GM19395 (cell line): ENCODE results near the gene NDUFA5.
A peak's percentile ranks its signal among the peaks of the same experiment; 100 is the strongest.
"Not testable (repeated sequence)": the region's sequence is repeated elsewhere in the genome, so short reads cannot be mapped to it uniquely, and the experiment has no call there.

Experiments used
- ATAC-seq: cut with Tn5 transposase; IDR thresholded peaks from one replicate; pipeline ENCODE4 v1.9.1; 2021; ENCODE audit warnings: mild to moderate bottlenecking, moderate library complexity; ENCODE audit not compliant: unreplicated experiment

The NDUFA5 gene

GRCh38 chr7:123558289-123558874 is 764 bp upstream of the NDUFA5 start:
- ATAC-seq: no peak

DNA sequence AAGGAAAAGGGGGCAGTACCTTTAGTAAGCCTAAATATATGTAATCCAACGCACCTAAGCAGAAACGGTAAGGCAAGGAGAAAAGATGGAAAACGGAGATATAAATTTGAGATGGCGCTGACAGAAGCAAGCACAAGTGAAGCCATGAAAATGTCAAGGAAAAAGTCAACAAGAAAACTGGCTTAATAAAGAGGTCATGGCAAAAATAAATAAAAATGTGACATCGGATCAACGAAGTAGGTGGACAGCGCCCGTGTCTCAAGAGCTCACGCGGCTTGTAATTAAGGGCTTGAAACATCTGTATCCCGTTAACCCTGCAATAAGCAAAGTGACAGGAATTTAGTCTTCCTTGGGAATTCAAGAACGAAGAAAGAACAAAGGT is 611 bp downstream of the NDUFA5 start:
- ATAC-seq: no peak

GRCh38 chr7:123555484-123555883 is 2.1 kb downstream of the NDUFA5 start:
- ATAC-seq: no peak

GRCh38 chr7:123553159-123553558 is 4.5 kb downstream of the NDUFA5 start:
- ATAC-seq: no peak

- no peak for ATAC-seq
Observed at GRCh38 chr7:123552641-123553040, 5.0 kb downstream of the NDUFA5 start.

GRCh38 chr7:123552134-123552533 is 5.5 kb downstream of the NDUFA5 start:
- not testable (repeated sequence) for ATAC-seq

- no peak for ATAC-seq
Observed at GRCh38 chr7:123548406-123548805, 9.2 kb downstream of the NDUFA5 start.

DNA sequence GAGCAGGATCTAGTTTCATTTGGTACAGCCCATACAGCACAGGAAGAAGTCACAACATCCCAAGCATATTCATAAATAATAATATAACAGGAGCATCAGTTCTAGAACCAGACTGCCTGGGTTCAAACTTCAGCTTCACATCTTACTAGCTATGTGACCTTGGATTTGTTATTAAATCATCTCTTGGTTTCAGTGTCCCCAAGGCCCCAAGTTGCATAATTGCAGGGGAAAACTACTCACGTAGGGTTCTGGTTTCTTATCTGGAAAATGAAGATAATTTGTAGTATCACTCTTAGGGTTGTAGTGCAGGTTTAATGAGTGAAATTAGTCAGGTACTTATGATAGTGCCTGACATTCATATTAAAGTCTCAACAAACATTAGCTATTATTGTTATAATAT is 17.7 kb downstream of the NDUFA5 start:
- ATAC-seq: no peak

- no peak for ATAC-seq
Observed at GRCh38 chr7:123538897-123539296, 18.7 kb downstream of the NDUFA5 start.

- no peak for ATAC-seq
Observed at GRCh38 chr7:123538189-123538714, 19.4 kb downstream of the NDUFA5 start.

- no peak for ATAC-seq
Observed at GRCh38 chr7:123537026-123537642, 20.5 kb downstream of the NDUFA5 start.

DNA sequence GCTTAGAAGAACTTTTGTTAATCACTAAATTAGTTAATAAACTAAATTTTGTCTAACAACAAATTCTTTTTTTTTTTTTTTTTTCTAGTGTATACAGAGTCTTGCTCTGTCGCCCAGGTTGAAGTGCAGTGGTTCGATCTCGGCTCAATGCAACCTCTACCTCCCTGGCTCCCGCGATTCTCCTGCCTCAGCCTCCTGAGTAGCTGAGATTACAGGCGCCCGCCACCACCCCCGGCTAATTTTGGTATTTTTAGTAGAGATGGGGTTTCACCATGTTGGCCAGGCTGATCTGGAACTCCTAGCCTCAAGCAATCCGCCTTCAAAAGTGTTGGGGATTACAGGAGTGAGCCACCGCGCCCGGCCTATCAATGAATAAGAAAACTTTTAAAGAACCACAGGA is 22.1 kb downstream of the NDUFA5 start:
- no peak for ATAC-seq

- peak; percentile 83 for ATAC-seq
Observed at GRCh38 chr7:123534383-123535260, 23.0 kb downstream of the NDUFA5 start, which contains the start of gene IQUB. IQUB (minus strand) TSS chr7:123534595; CDS start chr7:123512340, 22,255 bp downstream.

DNA sequence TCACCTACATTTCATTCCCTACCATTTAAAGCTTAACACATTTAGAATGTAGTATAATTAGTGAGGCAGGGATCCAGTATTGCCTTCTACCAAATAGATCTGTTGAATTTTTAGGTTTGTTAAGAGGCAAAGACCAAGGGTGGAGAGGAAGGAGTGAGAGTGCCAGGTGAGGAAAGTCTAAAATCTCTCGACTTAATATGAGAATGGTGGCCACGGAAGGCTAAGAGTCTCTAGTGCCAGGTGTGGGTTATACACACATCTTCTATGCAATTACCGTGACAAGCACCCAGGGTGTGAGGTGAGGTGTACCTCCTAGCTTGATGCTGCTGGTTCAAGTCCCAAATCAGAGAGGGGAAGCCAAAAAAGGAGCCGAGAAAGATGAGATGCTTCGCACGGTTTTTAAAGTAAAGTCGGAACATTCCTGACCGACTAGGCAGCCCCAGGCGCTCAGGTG is 23.7 kb downstream of the NDUFA5 start:
- ATAC-seq: peak; percentile 24

DNA sequence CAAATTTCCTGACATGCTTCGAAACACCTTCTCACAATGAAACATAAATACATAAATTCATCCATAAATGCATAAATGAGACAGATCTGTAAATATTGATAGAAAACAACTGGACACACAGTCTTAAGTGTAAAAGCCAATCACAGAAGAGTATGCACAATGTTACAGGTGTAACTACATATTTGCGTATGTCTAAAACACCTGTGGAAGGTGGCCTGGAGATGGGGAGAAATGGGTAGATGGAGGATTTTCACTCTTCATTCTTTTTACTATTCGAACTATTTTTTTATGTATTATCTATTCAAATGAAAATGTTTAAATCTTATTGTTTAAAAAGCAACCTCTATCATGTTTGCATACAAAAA is 24.1 kb downstream of the NDUFA5 start:
- ATAC-seq: no peak

- peak; percentile 28 for ATAC-seq
Observed at GRCh38 chr7:123532788-123533552, 24.6 kb downstream of the NDUFA5 start.

- not testable (repeated sequence) for ATAC-seq
Observed at GRCh38 chr7:123532343-123532742, 25.3 kb downstream of the NDUFA5 start.

GRCh38 chr7:123530035-123530591 is 27.5 kb downstream of the NDUFA5 start:
- ATAC-seq: not testable (repeated sequence)

DNA sequence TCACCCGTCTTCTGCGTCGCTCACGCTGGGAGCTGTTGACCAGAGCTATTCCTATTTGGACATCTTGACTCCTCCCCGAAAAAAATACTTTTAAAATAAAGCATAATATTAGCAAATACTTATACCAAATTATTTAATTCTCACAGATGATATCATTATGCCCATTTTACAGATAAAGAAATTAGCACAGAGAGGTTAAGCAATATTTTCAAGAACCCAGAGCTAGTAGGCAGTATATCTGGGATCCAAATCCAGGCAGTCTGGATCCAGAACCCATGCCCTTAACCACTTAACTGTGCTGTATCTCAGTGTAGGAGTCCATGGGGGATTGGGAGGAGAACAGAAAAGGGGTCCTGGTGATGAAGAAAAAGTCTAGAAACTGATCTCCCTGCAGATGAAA is 29.4 kb downstream of the NDUFA5 start:
- no peak for ATAC-seq

- not testable (repeated sequence) for ATAC-seq
Observed at GRCh38 chr7:123527712-123528225, 29.8 kb downstream of the NDUFA5 start.
